Dermis microvascular lymphatic vessel endothelial cell (primary cell): ENCODE measurements around the gene ZNF236. TPM values are rescaled to one million over a fixed set of nuclear protein-coding genes. Genes with fewer than 3 reads are reported as not detected.

Source experiments
- DNase-seq, 2 donors: peaks; one replicate each; pipeline versions ENCODE4 v3.0.0 to v3.0.0-alpha.2; 2010; ENCODE audit warnings: low read depth in 2 of 2
- total RNA-seq: library from RNA; depleted of rRNA; stranded (reverse); fragments of >200 nt; gene quantifications from 2 replicates; pipeline ENCODE4 v1.2.1, GENCODE V29; 2014

ZNF236 gene
- total RNA-seq, 1 donor from 2014 or later: 3.9 TPM

GRCh38 chr18:76908277-76908676 lies 85.9 kb downstream of the ZNF236 start:
- no peak for DNase-seq

GRCh38 chr18:76909439-76909838 lies 87.1 kb downstream of the ZNF236 start:
- no peak for DNase-seq

DNA sequence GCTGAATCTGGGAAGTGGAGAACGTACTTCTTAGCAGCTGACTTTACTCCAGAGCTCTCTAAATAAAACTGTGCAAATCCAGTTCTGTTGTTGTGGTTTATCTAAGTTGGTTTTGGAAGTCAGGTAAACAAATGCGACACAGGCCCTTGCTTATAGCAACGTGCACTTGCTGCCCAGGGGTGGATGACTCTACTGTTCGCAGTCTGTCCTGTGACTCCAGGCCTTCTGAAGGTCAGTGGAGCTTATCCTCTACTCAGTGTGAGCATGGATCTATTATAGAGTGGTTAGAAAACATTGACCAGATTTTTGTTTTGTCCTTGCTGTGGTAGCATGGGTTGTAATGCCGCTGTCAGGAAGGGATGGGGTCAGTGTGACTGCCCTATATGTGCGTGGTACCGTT lies 89.1 kb downstream of the ZNF236 start:
- DNase-seq: no peak

- DNase-seq: no peak
Measured at GRCh38 chr18:76913583-76913982, 91.2 kb downstream of the ZNF236 start.

GRCh38 chr18:76914314-76914713 lies 92.0 kb downstream of the ZNF236 start:
- DNase-seq: no peak

- no peak for DNase-seq
Measured at GRCh38 chr18:76914796-76915195, 92.4 kb downstream of the ZNF236 start.

DNA sequence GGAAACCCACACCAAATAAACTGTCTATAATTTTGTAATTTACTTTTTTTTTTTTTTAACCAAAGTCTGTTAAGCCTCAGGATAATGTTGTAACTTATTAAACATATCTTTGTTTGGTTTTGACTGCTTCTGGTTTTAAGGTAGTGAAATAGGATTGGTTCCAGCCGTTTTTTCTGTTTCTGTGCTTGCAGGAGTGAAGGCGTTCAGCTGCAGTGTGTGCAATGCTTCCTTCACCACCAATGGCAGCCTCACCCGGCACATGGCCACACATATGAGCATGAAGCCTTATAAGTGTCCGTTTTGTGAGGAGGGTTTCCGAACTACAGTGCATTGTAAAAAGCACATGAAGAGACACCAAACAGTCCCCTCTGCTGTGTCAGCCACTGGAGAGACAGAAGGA lies 93.1 kb downstream of the ZNF236 start:
- no peak for DNase-seq

GRCh38 chr18:76920974-76921373 lies 98.6 kb downstream of the ZNF236 start:
- DNase-seq: no peak

DNA sequence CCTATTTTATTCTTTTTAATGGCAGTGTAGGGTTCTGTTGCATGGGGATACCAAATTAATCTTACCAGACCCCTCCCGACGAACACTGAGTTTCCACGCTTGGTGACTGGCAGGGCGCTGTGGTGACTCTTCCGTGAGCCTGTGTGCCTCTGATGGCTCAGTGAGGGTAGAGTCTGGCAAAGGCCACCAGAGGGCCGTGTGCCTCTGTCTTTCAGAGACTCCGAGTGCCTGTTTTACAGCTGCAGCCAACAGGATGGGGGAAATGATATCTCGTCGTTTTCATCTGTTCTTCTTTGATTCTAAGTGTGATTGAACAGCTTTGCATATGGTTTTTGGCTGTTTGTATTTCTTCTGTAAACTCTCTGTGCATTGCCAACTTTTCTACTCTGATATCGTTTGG lies 99.8 kb downstream of the ZNF236 start:
- DNase-seq: peak; percentile 59 to 73

DNA sequence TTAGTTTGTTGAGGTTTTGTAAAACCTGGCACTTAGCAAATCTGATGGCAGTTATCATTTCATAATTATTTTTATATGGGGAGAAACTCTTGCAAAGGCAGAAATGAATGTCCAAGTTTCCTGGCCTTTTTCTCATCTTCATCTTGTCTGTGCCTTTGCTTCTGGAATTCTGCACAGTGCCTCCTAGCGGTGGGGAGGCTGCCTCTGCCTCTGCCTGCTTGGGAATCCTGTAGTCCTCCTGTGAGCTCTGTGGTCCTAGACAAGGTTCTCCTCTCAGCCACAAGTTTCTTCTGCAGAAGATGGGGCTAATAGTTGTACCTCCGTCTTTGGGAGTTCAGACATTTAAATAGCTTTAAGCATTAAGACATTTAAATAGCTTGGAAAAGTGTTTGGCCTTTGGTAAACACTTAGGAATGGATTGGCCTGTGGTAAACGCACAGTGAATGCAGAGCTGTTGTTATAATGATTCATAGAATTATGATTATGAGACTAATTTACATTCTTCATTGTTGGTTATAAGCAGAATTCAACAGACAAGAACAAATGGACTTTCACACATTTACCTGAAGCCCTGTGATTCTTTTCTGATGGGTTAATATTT lies 101.2 kb downstream of the ZNF236 start:
- peak in 1 of 2 donors; percentile 28 for DNase-seq

GRCh38 chr18:76925501-76925900 lies 103.1 kb downstream of the ZNF236 start:
- no peak for DNase-seq

DNA sequence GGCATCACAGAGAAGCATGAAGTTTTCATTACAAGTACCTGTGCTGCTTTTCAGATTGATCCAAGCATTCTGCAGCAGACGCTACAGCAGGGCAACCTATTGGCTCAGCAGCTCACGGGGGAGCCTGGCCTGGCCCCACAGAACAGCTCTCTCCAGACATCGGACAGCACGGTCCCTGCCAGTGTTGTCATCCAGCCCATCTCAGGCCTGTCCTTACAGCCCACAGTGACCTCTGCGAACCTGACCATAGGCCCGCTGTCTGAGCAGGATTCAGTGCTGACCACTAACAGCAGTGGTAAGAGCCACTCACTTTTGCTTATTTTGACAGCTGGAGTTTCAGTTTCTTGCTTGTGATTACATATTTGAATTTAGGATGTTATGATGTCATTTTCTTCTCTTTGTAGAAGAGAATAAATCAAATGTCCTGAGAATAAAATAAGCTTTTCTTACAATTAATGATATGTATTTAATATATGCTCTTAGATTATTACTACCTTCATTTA lies 104.9 kb downstream of the ZNF236 start:
- DNase-seq: no peak

DNA sequence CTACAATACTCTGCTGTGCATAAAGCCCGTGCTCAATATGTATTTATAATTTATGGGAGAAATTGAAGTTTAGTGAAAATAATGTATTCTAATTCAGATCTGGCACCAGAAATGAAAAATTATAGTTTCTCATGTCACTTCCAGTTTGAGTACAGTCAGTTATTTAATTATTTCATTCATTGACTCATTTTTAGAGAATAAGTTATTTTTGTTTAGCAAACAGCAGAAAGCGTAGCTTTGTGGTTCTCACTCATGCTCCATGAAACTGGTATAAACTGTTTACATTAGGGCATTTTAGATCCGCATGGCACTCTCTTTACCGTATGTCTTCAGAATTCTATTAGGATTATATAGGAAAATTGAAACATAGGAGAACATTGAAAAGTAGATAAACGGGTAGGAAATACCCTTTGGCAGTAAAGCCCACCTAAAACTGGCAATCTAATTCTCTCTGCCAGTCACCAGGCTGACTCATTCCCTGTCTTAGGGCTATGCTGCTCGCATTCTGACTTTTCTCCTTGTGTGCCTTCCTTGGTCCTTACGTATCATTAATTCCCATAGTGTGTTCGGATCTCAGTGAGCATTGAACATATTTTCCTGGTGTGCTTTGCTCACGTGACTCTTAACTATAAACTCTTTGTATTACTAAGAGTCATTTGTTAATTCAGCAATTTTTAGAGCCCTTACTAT lies 106.0 kb downstream of the ZNF236 start:
- no peak for DNase-seq

DNA sequence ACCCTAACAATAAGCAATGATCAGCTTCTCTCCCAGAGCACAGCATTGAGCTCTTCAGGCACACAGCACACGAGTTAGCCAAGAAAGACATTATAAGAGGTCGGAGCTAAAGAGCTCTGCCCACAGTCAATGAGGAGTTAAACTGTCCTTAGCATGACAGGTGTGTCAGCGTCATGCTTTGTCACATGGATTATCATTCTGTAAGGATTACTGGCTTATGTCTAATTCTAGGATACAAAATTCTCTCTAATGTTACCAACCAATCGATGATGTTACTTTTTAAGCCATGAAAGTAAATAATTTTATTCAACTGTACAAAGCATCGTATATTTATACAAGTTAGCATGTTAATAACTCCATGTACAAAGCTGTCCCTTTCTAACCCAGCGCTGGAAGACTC lies 108.8 kb downstream of the ZNF236 start:
- DNase-seq: no peak

DNA sequence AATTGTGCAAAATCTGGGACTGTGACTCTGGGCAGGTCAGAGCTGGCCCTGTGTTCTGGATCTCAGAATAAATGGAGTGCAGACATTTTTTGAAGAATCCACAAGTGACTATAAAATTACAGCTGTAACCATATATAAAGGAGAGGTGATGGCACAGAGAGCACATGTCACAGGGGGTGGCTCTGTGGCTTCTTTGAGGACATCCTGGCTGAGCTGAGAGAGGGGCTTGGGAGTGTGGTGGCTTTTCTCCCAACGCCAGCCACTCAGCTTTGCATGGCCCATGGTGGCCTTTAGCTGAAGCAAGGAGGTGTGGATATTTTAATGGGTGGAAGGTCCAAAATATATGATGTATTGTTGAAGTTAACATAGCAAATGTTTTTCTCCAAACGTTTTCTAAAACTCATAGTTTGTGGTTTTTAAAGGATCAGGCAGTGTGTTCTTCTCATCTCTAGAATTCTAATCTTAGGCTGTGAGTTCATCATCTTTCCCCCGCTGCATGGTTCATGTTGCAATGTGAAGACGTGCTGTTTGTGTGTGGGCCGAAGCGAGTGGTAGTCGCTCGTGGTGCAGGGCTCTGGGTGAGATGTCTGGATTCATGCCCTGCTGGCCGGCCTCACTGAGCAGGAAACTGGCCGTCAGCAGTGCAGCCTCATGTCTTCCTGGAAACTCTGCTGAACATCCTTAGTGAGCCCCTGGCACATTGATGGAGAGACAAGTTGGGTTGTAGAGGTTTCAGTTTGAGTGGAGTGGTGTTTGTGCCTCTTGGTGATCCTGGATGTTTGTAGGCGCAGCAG lies 109.9 kb downstream of the ZNF236 start:
- peak in 1 of 2 donors; percentile 35 for DNase-seq

DNA sequence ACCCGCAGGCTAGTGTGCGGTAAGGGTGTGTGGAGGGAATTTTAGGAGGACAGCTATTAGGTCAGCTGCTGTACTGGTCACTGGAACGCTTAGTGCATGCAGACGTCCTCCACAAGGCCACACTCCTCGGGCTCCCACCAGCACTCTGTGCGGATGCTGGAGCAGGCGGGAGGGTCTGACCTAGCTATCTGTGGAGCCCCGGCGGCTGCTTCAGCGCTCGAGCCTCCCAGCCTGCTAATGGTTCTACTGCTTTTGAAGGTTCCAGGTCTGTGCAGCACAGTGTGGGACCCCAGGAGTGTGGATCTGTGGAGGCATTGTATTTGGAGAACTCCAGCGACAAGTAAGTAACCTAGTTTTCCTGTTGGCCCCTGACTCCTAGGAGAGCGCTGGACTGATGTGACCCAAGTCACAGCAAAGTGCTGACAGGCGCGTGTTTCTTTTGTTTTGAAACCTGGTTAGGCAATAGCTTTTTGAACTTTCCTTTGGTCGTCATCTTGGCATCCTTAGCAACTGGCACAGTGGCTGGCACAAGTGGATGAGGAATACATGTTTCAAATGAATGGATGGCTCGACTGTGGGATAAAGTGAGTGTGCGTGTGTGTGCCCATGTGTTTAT lies 113.5 kb downstream of the ZNF236 start:
- DNase-seq: no peak

GRCh38 chr18:76936877-76937276 lies 114.5 kb downstream of the ZNF236 start:
- no peak for DNase-seq

DNA sequence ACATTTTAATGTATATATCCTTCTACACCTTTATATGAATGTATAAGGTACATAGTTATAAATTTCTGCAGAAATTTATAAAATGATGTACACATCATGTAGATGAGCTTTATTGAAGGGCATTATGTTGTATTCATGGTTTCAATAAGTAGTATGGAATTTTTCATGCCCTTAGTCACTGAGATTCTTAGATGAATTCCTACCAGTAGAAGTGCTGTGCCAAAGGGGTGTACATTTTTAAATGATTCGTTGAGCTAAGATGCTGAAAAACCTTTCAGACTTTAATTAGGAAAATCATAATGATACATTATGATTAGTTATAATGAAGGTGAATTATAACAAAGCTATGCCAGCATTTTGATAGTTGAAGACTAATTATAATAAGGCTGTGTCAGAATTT lies 115.2 kb downstream of the ZNF236 start:
- DNase-seq: no peak

- DNase-seq: no peak
Measured at GRCh38 chr18:76938619-76939018, 116.3 kb downstream of the ZNF236 start.

GRCh38 chr18:76941284-76941683 lies 118.9 kb downstream of the ZNF236 start:
- DNase-seq: no peak

- DNase-seq: no peak
Measured at GRCh38 chr18:76943542-76944339, 121.4 kb downstream of the ZNF236 start.
